Tibial artery (tissue), 4 donors: ENCODE measurements around the gene MAD1L1.

ENCODE experiments used
- DNase-seq, 2 donors: peaks; one replicate each; pipeline ENCODE4 v3.0.0-alpha.2; 2019
- H3K27ac ChIP-seq, 2 donors: fragments of 200-600 bp; sonication (generic) in 1 of 2; 1 replicate in 1 of 2; 2 replicates in 1 of 2; pipeline ENCODE4 v1.5.1; 2018 to 2019; ENCODE audit warnings: mild to moderate bottlenecking in 1 of 2
- H3K27me3 ChIP-seq, 2 donors: fragments of 200-600 bp; sonication (generic) in 1 of 2; one replicate each; pipeline versions ENCODE4 v1.5.1 to v1.6.0; 2016 to 2019
- H3K36me3 ChIP-seq, 3 donors: fragments of 200-600 bp; sonication (generic) in 2 of 3; one replicate each; pipeline ENCODE4 v1.5.1; 2016 to 2019; ENCODE audit warnings: mild to moderate bottlenecking in 2 of 3
- H3K4me1 ChIP-seq, 4 donors: fragments of 200-600 bp; sonication (generic) in 2 of 4; 1 replicate in 3 of 4; 2 replicates in 1 of 4; pipeline ENCODE4 v1.5.1; 2016 to 2019
- H3K4me3 ChIP-seq, 2 donors: fragments of 200-600 bp; sonication (generic) in 1 of 2; 1 replicate in 1 of 2; 2 replicates in 1 of 2; pipeline ENCODE4 v1.5.1; 2018 to 2019; ENCODE audit warnings: mild to moderate bottlenecking in 2 of 2
- H3K9me3 ChIP-seq, 3 donors: fragments of 200-600 bp; sonication (generic) in 1 of 3; one replicate each; pipeline ENCODE4 v1.5.1; 2016 to 2019
- intact Hi-C: fragments of 100-400 bp; cut with DNase I; formaldehyde crosslinking; loops from one replicate; pipeline ENCODE4 v1.15.0; 2023; ENCODE audit warnings: low total_unique reads
- TF ChIP-seq, protein P1 (sequence below), 2 experiments: fragments of 200-600 bp in 1 of 2; fragments of 450-650 bp in 1 of 2; IDR thresholded peaks; one replicate each; pipeline ENCODE4 v1.5.1; 2017 to 2019; ENCODE audit warnings: antibody characterized with exemption in 2 of 2, mild to moderate bottlenecking in 1 of 2, moderate library complexity in 1 of 2

The MAD1L1 gene

DNA sequence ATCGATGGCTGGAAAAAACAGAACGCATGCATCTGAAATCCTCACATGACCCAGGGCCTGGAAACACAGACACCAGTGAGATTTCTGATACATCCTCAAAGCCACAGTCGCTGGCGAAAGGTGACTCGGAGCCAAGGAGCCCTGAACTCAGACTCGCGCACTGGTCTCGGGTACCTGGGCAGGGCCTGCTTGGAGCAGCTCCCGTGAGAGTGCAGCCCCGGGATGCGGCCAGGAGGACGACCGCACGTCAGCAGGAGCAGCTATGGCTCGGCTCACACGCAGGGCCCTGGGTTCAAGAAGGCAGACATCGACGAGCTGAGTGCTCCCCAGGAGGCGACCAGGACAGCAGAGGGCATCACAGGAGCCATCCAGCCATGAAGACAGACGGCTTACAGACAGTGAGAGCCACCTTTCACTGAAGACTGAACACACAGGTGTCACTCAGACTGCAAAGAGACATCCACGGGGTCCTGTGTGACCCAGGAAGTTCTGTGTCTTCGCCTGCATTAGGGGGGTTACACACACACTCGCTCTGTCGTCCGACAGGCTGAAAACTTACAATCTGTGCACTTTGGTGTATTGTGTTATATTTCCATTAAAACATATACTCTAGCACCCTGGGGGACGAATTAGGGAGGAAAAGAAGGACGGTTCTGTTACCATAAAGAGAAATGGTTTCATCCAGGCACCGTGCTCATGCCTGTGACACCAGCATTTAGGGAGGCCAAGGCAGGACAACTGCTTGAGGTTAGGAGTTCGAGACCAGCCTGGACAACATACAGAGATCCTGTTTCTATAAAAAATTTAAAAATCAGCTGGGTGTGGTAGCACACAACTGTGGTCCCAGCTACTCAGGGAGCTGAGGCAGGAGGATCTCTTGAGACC lies 227.7 kb downstream of the MAD1L1 start:
- intact Hi-C loops, result no loop called here
- Histone ChIP-seq H3K36me3 (peaks cover 0 to 11% (median 0%) of the 10 kb centered on the region in 3 donors), H3K4me1 (no peaks in the 10 kb centered on the region), H3K27me3 (no peaks in the 10 kb centered on the region), H3K4me3 (no peak overlapping the region), H3K9me3 (no peaks in the 10 kb centered on the region), H3K27ac (no peak overlapping the region)
- TF ChIP-seq, protein P1, sequence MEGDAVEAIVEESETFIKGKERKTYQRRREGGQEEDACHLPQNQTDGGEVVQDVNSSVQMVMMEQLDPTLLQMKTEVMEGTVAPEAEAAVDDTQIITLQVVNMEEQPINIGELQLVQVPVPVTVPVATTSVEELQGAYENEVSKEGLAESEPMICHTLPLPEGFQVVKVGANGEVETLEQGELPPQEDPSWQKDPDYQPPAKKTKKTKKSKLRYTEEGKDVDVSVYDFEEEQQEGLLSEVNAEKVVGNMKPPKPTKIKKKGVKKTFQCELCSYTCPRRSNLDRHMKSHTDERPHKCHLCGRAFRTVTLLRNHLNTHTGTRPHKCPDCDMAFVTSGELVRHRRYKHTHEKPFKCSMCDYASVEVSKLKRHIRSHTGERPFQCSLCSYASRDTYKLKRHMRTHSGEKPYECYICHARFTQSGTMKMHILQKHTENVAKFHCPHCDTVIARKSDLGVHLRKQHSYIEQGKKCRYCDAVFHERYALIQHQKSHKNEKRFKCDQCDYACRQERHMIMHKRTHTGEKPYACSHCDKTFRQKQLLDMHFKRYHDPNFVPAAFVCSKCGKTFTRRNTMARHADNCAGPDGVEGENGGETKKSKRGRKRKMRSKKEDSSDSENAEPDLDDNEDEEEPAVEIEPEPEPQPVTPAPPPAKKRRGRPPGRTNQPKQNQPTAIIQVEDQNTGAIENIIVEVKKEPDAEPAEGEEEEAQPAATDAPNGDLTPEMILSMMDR (IDR thresholded peaks at IDR 0.05), result no peak
- peak in 1 of 2 donors; percentile 16 for DNase-seq

DNA sequence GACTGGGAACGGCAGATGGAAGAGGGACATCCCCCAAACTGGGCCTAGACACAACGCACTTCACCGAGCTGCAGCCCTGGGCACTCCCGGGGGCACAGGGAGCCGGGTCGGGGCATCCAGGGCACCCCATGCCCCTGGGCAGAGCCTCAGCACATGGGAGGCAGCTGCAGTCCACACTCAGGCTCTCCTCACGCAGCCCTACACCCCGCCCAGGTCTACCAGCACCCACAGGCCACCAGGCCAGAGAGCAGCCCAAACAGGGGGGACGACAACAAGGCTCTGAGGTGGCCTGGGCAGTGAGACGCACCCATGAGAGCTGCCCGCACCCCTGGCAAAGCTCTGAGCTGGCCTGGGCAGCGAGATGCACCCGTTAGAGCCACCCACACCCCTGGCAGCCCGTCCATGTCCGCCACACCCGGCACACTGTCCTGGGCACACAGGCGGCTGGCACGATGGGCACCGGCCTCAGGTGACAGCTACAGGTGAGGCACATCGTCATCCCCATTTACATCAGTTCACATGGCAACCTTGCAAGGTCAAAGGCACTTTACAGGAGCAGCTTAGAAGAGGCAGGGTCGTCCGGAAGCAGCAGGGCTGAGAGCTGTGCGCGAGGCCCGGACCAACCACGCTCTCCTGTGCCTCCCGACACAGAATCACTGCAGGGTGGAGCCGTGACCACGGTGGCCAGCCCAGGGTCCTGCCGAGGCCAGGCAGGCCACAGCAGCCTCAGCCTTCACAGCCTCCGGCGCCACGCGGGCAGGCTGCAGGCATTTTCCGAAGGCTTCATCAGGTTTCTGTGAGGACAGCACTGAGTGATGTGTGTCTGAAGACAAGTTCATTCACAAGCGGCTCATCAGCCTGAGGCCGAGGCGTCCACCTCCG lies 228.6 kb downstream of the MAD1L1 start:
- peak; percentile 10 to 58 for DNase-seq
- intact Hi-C loops, result no loop called here

DNA sequence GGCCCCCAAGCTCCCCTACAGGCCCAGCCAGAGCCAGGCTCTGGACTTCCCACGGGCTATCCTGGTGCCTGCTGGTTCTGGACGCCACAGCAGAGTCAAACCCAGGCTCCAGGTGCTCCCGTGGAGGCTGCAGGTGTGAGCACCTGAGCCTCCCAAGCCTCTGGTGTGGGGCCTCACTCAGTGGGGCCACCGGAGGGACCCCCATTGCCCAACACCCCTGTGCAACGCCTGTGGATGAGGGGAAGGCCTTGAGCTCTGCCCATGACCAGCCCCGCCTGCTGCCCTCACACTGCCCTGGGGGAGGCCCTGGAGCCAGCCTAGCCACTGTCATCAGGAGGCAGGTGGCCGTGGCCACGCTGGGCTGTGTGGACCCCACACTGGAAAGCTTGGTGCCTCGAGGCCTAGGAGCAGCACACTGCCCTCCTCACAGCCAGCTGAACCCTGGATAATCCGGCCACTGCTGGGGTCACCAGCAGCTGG lies 229.3 kb downstream of the MAD1L1 start:
- intact Hi-C loops, result no loop called here
- Histone ChIP-seq H3K36me3 (peaks cover 0 to 11% (median 0%) of the 10 kb centered on the region in 3 donors), H3K4me3 (no peak overlapping the region), H3K27me3 (no peaks in the 10 kb centered on the region), H3K27ac (no peak overlapping the region), H3K4me1 (no peaks in the 10 kb centered on the region), H3K9me3 (no peaks in the 10 kb centered on the region)
- TF ChIP-seq, protein P1 (IDR thresholded peaks at IDR 0.05), result no peak
- peak; percentile 9 to 51 for DNase-seq

More for the DNA sequence above, 228.6 kb downstream of the MAD1L1 start:
- H3K4me3 ChIP-seq, result no peak overlapping the region
- TF ChIP-seq, protein P1 (IDR thresholded peaks at IDR 0.05), result no peak
- H3K4me1 ChIP-seq, result no peaks in the 10 kb centered on the region
- H3K36me3 ChIP-seq, result peaks cover 0 to 11% (median 0%) of the 10 kb centered on the region in 3 donors
- H3K27ac ChIP-seq, result no peak overlapping the region
- H3K27me3 ChIP-seq, result no peaks in the 10 kb centered on the region
- no peaks in the 10 kb centered on the region for H3K9me3 ChIP-seq

DNA sequence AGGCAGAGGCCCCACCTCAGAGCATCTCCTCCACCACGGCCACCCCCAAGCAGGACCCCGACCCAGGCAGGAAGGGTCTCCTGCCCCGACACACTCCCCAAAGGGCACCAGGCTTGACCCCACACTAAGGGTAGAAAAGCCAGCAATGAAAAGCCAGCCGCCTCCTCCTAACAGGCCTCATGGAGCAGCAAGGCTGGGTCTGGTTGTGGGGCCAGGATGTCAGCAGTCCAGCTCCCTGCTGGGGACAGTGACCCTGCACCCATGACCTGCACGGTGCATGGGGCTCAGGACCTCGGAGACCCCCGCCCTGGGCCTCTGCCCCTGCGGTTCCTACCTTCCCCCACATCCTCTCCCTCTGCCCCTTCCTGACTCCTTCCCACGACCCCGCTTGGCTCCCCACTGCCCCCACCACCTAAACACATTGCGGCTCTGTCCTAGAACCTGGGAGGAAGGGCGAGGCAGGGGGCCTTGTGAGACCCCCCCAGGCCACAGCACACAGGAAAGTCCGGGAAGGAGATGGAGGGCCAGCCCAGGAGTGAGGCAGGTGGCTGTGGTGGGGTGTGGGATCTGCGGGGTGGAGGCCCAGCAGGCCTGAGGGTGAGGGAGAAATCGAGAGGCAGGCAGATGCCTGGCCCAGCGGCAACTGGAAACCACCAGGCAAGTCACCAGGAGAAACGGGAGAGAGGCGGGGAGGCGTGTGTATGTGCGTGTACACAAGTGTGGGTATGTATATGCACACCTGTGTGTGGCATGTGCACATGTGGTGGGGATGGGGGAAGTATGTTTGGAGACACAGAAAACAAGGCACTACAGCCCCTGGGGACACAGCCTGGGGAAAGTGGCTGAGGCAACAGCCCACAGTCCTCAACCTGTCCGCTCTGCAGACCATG lies 229.9 kb downstream of the MAD1L1 start:
- H3K36me3 ChIP-seq, result peaks cover 0 to 11% (median 0%) of the 10 kb centered on the region in 3 donors

More for the DNA sequence above, 229.9 kb downstream of the MAD1L1 start:
- DNase-seq, result peak in 1 of 2 donors; percentile 16
- no peak overlapping the region for H3K27ac ChIP-seq
- intact Hi-C loops, result no loop called here
- no peaks in the 10 kb centered on the region for H3K9me3 ChIP-seq
- H3K4me1 ChIP-seq, result no peaks in the 10 kb centered on the region
- no peak overlapping the region for H3K4me3 ChIP-seq
- no peaks in the 10 kb centered on the region for H3K27me3 ChIP-seq
- TF ChIP-seq, protein P1 (IDR thresholded peaks at IDR 0.05), result no peak
